ENCODE results near the gene KCNK15.

The KCNK15 gene

GRCh38 chr20:44703956-44704488 lies 41.6 kb upstream of the KCNK15 start:
- no peak overlapping the region for H3K4me3 ChIP-seq
- peaks cover 74% of the 10 kb centered on the region for H3K4me1 ChIP-seq
- no peak overlapping the region for H3K27ac ChIP-seq
- H3K27me3 ChIP-seq, result no peaks in the 10 kb centered on the region
- H4K20me1 ChIP-seq, result no peaks in the 10 kb centered on the region
- H3K36me3 ChIP-seq, result no peaks in the 10 kb centered on the region
- no peaks in the 10 kb centered on the region for H3K9me3 ChIP-seq
- TF ChIP-seq Cebpa-rat (IDR thresholded peaks at IDR 0.05), result no peak
- peak overlapping the region; percentile 96 for H3K4me2 ChIP-seq
- no peak overlapping the region for H3K9ac ChIP-seq

- no peak overlapping the region for H3K27ac ChIP-seq
- no peak overlapping the region for H3K9ac ChIP-seq
- no peak for TF ChIP-seq Cebpa-rat (IDR thresholded peaks at IDR 0.05)
- H3K9me3 ChIP-seq, result no peaks in the 10 kb centered on the region
- H4K20me1 ChIP-seq, result no peaks in the 10 kb centered on the region
- H3K27me3 ChIP-seq, result no peaks in the 10 kb centered on the region
- H3K36me3 ChIP-seq, result no peaks in the 10 kb centered on the region
- H3K4me3 ChIP-seq, result no peak overlapping the region
- peak overlapping the region; percentile 96 for H3K4me2 ChIP-seq
- H3K4me1 ChIP-seq, result peaks cover 69% of the 10 kb centered on the region
Measured at GRCh38 chr20:44704551-44704971, 41.1 kb upstream of the KCNK15 start.

GRCh38 chr20:44705364-44706094 lies 40.1 kb upstream of the KCNK15 start:
- Histone ChIP-seq H3K4me2 (no peak overlapping the region; the same call in 1 of the 2 replicates), H3K9me3 (no peaks in the 10 kb centered on the region), H3K36me3 (no peaks in the 10 kb centered on the region), H3K27ac (no peak overlapping the region), H3K27me3 (no peaks in the 10 kb centered on the region), H4K20me1 (no peaks in the 10 kb centered on the region), H3K9ac (no peak overlapping the region), H3K4me1 (peaks cover 59% of the 10 kb centered on the region), H3K4me3 (no peak overlapping the region)
- TF ChIP-seq Cebpa-rat (IDR thresholded peaks at IDR 0.05), result no peak

GRCh38 chr20:44706301-44707017 lies 39.2 kb upstream of the KCNK15 start:
- H3K9ac ChIP-seq, result no peak overlapping the region
- no peaks in the 10 kb centered on the region for H3K9me3 ChIP-seq
- H4K20me1 ChIP-seq, result no peaks in the 10 kb centered on the region
- H3K4me3 ChIP-seq, result no peak overlapping the region
- TF ChIP-seq Cebpa-rat (IDR thresholded peaks at IDR 0.05), result no peak
- no peaks in the 10 kb centered on the region for H3K36me3 ChIP-seq
- peaks cover 54% of the 10 kb centered on the region for H3K4me1 ChIP-seq
- H3K4me2 ChIP-seq, result peak overlapping the region; percentile 19; the same call in 1 of the 2 replicates
- H3K27ac ChIP-seq, result no peak overlapping the region
- H3K27me3 ChIP-seq, result no peaks in the 10 kb centered on the region

GRCh38 chr20:44707018-44707579 lies 38.6 kb upstream of the KCNK15 start:
- Histone ChIP-seq H3K9me3 (no peaks in the 10 kb centered on the region), H3K9ac (no peak overlapping the region), H3K27me3 (no peaks in the 10 kb centered on the region), H3K27ac (no peak overlapping the region), H3K36me3 (no peaks in the 10 kb centered on the region), H3K4me1 (peaks cover 50% of the 10 kb centered on the region), H3K4me2 (no peak overlapping the region), H3K4me3 (no peak overlapping the region), H4K20me1 (no peaks in the 10 kb centered on the region)
- no peak for TF ChIP-seq Cebpa-rat (IDR thresholded peaks at IDR 0.05)

- Histone ChIP-seq H3K36me3 (no peaks in the 10 kb centered on the region), H3K27me3 (no peaks in the 10 kb centered on the region), H3K4me3 (no peak overlapping the region), H4K20me1 (no peaks in the 10 kb centered on the region), H3K9me3 (no peaks in the 10 kb centered on the region), H3K27ac (no peak overlapping the region), H3K4me2 (no peak overlapping the region), H3K9ac (no peak overlapping the region), H3K4me1 (peaks cover 30% of the 10 kb centered on the region)
- TF ChIP-seq Cebpa-rat (IDR thresholded peaks at IDR 0.05), result no peak
Measured at GRCh38 chr20:44709380-44709779, 36.3 kb upstream of the KCNK15 start.

GRCh38 chr20:44709797-44710196 lies 35.9 kb upstream of the KCNK15 start:
- Histone ChIP-seq H4K20me1 (no peaks in the 10 kb centered on the region), H3K27ac (no peak overlapping the region), H3K9me3 (no peaks in the 10 kb centered on the region), H3K36me3 (no peaks in the 10 kb centered on the region), H3K9ac (no peak overlapping the region), H3K4me1 (peaks cover 30% of the 10 kb centered on the region), H3K4me2 (no peak overlapping the region), H3K4me3 (no peak overlapping the region), H3K27me3 (no peaks in the 10 kb centered on the region)
- TF ChIP-seq Cebpa-rat (IDR thresholded peaks at IDR 0.05), result no peak

- Histone ChIP-seq H3K4me2 (no peak overlapping the region), H3K4me3 (no peak overlapping the region), H3K27me3 (no peaks in the 10 kb centered on the region), H3K4me1 (peaks cover 23% of the 10 kb centered on the region), H3K9me3 (no peaks in the 10 kb centered on the region), H4K20me1 (no peaks in the 10 kb centered on the region), H3K9ac (no peak overlapping the region), H3K36me3 (no peaks in the 10 kb centered on the region), H3K27ac (no peak overlapping the region)
- no peak for TF ChIP-seq Cebpa-rat (IDR thresholded peaks at IDR 0.05)
Measured at GRCh38 chr20:44711237-44711636, 34.4 kb upstream of the KCNK15 start.

GRCh38 chr20:44714102-44714700 lies 31.5 kb upstream of the KCNK15 start:
- no peak for TF ChIP-seq Cebpa-rat (IDR thresholded peaks at IDR 0.05)
- Histone ChIP-seq H3K9ac (no peak overlapping the region), H3K27me3 (no peaks in the 10 kb centered on the region), H3K4me1 (peaks cover 19% of the 10 kb centered on the region), H4K20me1 (no peaks in the 10 kb centered on the region), H3K27ac (no peak overlapping the region), H3K36me3 (no peaks in the 10 kb centered on the region), H3K9me3 (no peaks in the 10 kb centered on the region), H3K4me3 (no peak overlapping the region), H3K4me2 (peak overlapping the region; percentile 71)
